Measurements from ENCODE around the gene MRM2.

Gene MRM2

DNA sequence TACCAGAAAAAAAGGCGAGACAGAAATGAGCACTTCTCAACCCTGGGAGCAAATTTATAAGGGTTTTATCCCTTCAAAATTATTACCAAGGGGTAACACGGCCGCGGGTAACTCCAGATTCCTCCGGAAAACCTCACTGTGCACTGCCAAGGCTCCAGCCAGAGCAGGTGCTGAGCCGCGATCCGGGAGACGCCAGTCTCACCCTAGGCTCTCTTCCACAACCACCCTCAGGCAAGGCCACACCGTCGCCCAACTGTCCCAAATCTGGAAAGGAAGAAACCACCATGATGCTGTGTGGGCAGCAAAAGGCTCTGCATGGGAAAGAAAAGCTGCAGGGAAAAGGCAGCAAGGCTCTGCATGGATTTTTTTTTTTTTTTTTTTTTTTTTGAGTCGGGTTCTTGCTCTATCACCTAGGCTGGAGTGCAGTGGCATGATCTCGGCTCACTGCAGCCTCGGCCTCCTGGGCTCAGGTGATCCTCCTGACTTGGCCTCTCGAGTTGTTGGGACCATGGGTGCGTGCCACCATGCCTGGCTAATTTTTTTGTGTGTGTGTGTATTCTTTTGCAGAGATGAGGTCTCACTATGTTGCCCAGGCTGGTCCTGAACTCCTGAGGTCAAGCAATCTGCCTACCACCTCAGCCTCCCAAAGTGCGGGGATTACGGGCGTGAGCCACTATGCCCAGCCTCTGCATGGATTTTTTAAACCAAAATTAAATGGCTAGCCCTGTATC lies 48.3 kb downstream of the MRM2 start:
- H3K4me3 ChIP-seq (ENCODE audit: control insufficient read depth, low read depth, low read length): no peak overlapping the region
- DNase-seq (ENCODE audit: low read depth): no peak
- TF ChIP-seq, protein P1, sequence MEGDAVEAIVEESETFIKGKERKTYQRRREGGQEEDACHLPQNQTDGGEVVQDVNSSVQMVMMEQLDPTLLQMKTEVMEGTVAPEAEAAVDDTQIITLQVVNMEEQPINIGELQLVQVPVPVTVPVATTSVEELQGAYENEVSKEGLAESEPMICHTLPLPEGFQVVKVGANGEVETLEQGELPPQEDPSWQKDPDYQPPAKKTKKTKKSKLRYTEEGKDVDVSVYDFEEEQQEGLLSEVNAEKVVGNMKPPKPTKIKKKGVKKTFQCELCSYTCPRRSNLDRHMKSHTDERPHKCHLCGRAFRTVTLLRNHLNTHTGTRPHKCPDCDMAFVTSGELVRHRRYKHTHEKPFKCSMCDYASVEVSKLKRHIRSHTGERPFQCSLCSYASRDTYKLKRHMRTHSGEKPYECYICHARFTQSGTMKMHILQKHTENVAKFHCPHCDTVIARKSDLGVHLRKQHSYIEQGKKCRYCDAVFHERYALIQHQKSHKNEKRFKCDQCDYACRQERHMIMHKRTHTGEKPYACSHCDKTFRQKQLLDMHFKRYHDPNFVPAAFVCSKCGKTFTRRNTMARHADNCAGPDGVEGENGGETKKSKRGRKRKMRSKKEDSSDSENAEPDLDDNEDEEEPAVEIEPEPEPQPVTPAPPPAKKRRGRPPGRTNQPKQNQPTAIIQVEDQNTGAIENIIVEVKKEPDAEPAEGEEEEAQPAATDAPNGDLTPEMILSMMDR (conservative IDR thresholded peaks at IDR 0.05; ENCODE audit: control insufficient read depth, insufficient read depth, low read depth, low read length): no peak

DNA sequence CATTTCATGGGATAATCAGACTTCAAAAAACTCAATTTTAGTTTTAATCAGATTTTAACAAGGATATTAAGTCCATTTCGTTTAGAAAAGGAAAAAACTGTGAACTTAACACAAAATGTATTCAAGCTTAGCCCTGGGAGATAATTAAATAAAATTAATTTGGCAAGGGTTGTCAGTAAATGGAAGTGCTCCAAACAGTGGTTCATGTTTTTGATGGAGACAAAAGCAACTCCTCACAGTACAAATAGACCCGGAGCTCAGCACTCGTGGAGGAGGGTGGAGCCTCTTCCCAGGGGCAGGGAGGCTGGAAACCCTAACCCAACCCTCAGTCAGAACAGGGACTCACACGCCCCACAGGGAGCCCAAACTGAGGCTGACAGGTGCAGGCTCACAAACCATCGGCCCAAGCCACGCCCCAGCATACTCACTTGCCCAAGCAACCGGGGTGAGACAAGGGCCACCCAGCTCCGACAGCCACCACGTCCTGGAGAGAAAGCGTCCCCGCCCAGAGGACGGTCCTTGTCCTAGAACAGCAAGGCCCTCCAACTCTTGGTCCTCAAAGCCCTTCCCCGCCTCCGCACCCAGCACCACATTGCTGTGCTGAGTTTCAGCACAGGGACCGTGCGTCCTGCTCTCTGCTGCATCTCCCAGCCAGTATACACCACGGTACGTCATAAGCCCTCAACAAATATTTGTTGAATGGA lies 49.0 kb downstream of the MRM2 start:
- H3K4me3 ChIP-seq (ENCODE audit: control insufficient read depth, low read depth, low read length): no peak overlapping the region
- DNase-seq (ENCODE audit: low read depth): no peak
- TF ChIP-seq, protein P1 (conservative IDR thresholded peaks at IDR 0.05; ENCODE audit: control insufficient read depth, insufficient read depth, low read depth, low read length): no peak

DNA sequence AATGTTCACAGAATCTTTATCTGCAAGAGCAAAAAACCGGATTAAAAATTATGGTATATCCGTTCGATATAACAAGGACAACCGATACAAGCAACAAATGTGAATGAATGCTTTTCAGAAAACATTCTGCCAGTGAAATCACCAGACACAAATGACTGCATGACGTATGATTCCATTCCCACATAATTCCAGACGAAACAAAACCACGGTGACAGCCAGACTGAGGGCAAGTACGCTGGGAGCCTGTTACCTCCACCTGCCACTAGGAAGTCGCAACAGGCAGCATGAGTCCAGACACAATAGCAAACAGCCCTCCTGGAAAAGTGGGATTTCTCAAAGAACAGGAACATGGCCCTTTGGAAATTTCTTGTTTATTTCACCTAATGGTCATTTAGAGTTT lies 51.0 kb downstream of the MRM2 start:
- no peak overlapping the region for H3K4me3 ChIP-seq (ENCODE audit: control insufficient read depth, low read depth, low read length)
- TF ChIP-seq, protein P1 (conservative IDR thresholded peaks at IDR 0.05; ENCODE audit: control insufficient read depth, insufficient read depth, low read depth, low read length): no peak
- DNase-seq (ENCODE audit: low read depth): no peak

DNA sequence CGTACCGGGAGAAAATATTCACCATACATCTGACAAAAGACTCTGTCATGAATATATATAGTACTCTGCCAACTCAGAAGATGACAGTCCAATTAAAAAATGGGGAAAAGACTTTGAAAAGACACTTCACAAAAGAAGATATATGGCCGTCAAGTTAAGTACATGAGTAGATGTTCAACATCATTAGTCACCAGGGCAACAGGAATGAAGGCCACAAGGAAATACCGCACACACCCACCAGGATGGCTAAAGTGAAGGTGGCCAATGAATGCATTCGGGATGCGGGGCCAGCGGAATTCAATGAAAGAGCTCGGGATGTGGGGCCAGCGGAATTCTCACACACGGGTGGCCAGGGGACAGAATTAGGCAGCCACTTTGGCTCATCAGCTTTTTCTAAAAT lies 51.5 kb downstream of the MRM2 start:
- H3K4me3 ChIP-seq (ENCODE audit: control insufficient read depth, low read depth, low read length): no peak overlapping the region
- peak; percentile 14 for DNase-seq (ENCODE audit: low read depth)
- TF ChIP-seq, protein P1 (conservative IDR thresholded peaks at IDR 0.05; ENCODE audit: control insufficient read depth, insufficient read depth, low read depth, low read length): no peak

DNA sequence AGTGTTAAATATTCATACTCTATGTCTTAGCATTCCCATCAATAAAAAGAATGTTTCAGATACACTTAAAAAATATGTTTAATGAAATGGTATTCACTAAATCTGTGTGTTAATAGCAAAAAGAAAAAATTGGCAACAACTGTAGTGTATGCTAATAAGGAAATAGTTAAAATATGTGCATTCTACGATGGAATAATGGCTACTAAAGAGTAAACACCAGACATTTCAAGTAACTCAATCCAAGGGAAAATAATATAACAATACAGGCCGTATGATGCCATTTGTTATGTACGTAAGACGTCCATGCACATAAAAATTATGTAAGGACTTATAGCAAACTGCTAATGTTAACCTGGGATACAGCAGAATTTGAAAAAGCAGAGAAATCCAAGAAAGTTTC lies 55.8 kb downstream of the MRM2 start:
- H3K4me3 ChIP-seq (ENCODE audit: control insufficient read depth, low read depth, low read length): no peak overlapping the region
- TF ChIP-seq, protein P1 (conservative IDR thresholded peaks at IDR 0.05; ENCODE audit: control insufficient read depth, insufficient read depth, low read depth, low read length): no peak
- DNase-seq (ENCODE audit: low read depth): no peak

DNA sequence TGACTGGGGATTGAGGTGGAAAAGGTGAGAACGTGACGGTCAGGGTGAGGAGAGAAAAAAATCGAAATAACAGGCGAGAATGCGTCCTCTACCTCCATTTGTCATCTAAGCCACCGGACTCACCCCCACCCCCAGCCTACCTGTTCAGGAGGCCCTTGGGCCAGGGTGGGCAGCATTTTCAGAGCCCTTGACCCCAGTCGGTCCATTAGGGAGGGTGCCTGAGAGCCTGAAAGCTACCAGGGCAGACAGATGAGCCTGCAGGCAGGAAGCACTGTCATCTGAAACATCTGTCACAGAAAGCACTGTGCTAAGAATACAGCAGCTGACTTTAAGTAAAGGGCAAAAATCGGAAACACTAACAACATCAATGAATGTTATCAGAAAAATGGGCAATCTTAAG lies 56.3 kb downstream of the MRM2 start:
- TF ChIP-seq, protein P1 (conservative IDR thresholded peaks at IDR 0.05; ENCODE audit: control insufficient read depth, insufficient read depth, low read depth, low read length): no peak
- no peak overlapping the region for H3K4me3 ChIP-seq (ENCODE audit: control insufficient read depth, low read depth, low read length)
- DNase-seq (ENCODE audit: low read depth): no peak
